ENCODE measurements around the gene KSR2.
"Not testable (repeated sequence)": the region's sequence is repeated elsewhere in the genome, so short reads cannot be mapped to it uniquely, and the experiment has no call there.

The KSR2 gene

DNA sequence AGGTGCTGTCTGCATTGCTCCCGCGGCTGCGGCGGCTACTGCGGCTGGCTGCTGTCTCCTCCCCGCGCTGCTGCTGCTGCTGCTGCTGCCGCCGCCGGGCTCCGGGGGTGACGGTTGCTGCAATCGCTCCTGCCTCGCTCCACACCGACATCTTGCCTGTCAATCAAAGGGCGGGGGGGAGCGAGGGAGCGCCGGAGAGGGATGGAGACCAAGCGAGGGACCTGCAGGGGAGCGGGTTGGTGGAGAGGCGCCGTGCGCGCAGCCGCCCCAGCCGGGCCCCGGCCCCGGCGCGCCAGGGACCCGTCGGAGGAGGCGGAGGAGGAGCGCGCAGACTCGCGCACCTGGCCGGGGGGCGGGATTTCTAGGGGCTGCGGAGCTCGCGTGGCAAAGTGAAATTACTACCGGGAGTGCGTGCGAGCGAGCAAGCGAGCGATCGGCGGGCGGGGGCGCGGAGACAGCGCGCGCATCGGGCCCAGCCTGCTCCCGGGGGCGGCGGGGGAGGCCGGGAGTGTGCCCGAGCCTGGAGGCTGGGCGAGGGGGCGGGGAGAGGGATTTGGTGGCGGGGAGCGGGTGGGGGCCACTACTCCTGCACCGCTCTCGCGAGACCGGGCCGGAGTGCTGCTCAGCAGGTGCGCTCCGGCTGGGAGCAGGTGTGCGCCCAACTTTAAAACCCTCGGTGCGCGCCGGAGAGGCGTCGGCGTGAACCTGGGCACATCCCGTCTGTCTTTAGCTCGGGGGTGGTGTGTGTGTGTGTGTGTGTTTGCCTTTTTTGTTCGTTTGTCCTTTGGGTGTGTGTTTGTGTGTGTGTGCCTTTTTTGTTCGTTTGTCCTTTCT is at the start of gene KSR2:
Gene KSR2 (minus strand): TSS at position 165 of the 834 bp plus-strand sequence. CDS start 735 bp downstream, outside the sequence.
- peak; percentile 38 for DNase-seq

DNA sequence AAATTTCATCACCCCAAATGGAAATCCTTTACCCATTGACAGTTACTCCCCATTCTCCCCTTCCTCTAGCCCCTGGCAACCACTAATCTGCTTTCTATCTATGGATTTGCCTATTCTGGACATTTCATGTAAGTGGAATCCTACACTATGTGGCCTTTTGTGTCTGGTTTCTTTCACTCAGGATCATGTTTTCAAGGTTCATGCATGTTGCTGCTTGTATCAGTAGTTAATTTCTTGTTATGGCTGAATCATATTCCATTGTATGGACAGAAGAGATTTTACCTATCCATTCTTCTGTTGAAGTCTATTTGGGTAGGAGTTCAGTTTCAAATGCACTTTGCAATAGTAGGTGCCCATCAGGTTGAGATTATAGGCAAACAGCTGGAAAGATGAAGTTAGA is 49.1 kb upstream of the KSR2 start:
- no peak for DNase-seq
- in situ Hi-C loops (cut with MboI; ENCODE audit: low pct_unique_long_range_greater_than_20kb, low sequenced_read_pairs): no loop called here

More for the DNA sequence above, at the start of gene KSR2:
- in situ Hi-C loops (cut with MboI; ENCODE audit: low pct_unique_long_range_greater_than_20kb, low sequenced_read_pairs): no loop called here

DNA sequence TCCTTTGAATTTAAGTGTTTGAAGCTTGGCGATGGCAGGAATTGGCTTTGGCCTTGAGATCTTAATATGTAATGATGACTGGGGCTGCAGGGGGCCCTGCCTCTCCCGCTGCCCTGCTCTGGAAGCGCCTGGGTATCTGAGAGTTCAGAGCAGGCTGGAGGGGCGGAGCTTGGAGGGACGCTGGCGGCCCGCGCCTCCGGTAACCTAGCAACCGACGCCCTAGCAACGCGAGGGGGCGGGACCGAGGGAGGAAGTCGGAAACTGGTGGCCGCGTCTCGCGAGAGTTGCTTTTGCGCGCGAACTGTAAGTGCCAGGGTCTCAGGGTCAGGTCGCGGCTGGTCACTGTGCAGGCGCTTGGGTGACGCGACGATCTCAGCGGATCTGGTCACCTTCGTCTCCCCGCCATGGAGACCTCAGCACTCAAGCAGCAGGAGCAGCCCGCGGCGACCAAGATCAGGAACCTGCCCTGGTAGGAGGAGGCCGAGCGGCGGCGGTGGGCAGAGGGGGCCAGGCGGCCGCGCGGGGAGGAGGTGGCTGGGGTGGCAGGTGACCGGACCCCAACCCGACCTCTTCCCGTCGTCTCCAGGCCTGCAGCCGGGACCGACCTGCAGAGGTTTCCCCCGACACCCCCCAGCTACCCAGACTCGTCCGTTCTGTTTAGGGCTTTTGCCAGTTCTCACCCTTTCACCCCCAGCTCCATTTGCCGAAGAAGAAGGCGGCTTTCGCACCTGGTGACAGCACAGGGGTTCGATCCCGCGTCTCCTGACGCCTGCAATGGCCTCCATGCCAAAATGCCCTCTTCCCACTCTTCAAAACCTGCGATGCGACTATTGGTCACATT is 47.9 kb upstream of the KSR2 start, which contains the start of gene RFC5:
Gene RFC5 (plus strand): TSS at position 280 of the 841 bp plus-strand sequence. CDS start 125 bp downstream, at position 405.
- DNase-seq: peak; percentile 97
- in situ Hi-C loops (cut with MboI; ENCODE audit: low pct_unique_long_range_greater_than_20kb, low sequenced_read_pairs): no loop called here

DNA sequence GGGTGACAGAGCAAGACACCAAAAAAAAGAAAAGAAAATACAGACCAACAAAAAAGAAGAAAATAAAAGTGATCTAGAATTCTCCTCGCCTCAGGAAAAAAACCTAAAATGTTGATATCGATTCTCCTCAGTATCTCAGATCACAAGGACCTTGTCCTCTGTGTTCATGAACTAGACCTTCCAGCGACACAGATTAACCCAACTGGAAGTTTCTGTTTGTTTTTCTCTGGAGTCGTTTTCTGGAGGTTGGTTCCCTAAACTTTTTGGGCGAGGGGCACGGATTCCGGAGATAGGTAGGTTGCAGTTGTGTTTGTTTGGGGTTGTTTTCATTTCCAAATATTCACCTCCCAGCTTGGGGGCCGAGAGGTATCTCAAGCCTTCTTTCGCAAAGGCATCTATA is 47.2 kb upstream of the KSR2 start:
- no peak for DNase-seq
- in situ Hi-C loops (cut with MboI; ENCODE audit: low pct_unique_long_range_greater_than_20kb, low sequenced_read_pairs): no loop called here

DNA sequence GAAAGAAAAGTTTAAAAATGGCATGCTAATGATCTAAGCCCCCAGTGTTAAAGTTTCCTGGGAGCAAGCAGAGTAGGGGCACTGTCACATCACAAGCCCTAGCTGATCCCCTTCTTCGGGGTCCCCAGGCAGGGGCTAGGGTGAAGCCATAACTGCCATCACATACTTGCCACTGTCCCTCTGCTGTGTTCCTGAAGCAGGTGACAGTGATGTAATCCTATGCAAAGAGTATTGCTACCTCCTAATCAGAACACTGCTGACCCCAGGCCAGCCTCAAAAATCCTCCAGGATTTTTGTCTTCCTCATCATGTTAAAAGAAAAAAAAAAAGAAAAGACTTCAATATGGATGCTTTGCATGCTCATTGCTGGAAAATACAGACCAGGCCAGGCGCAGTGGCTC is 46.5 kb upstream of the KSR2 start:
- in situ Hi-C loops (cut with MboI; ENCODE audit: low pct_unique_long_range_greater_than_20kb, low sequenced_read_pairs): no loop called here
- no peak for DNase-seq

DNA sequence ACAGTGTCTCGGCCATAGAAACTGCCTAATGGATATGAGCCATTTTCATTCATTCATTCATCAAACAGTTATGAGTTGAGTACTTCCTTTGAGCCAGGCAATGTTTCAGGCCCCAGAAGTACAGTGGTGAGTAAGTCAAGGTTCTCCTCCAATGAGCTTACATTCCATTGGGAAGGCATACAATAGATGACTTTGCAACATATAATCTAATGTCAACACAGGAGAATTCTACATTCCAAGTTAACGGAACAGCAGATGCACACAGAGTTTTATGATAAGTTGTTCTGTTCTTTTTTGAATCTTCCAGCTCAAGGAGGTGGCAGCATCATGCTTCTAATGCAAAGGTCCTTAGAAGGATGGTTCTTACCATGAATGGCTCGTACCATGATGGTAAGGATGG is 44.5 kb upstream of the KSR2 start:
- in situ Hi-C loops (cut with MboI; ENCODE audit: low pct_unique_long_range_greater_than_20kb, low sequenced_read_pairs): no loop called here
- DNase-seq: no peak

DNA sequence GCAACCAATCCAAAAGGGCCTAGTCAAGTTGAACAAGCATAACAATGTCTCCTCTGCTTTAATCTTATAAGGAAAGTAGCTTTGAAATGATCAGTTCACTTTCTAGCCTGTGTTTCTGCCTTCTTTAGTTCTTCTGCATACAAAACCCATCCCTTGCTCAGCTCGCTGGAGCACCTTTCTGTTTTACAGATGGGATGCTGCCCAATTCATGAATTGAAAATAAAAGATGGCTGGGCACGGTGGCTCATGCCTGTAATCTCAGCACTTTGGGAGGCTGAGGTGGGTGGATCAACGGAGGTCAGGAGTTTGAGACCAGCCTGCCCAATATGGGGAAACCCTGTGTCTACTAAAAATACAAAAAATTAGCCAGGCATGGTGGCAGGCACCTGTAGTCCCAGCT is 43.2 kb upstream of the KSR2 start:
- DNase-seq: no peak
- in situ Hi-C loops (cut with MboI; ENCODE audit: low pct_unique_long_range_greater_than_20kb, low sequenced_read_pairs): no loop called here

DNA sequence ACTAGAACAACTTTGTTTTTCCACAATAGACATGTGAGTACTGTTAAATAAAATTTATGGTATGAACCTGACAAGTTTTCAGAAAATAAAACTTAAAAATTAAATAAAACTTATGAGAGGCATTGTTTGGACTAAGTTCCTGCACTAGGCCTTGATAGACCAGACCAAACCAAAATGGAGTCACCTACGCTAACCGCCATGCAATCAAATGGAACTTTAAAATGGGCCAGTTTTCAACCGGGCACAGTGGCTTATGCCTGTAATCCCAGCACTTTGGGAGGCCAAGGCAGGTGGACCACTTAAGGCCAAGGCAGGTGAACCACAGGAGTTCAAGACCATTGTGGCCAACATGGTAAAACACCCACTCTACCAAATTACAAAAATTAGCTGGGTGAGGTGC is 42.6 kb upstream of the KSR2 start:
- in situ Hi-C loops (cut with MboI; ENCODE audit: low pct_unique_long_range_greater_than_20kb, low sequenced_read_pairs): no loop called here
- DNase-seq: no peak

DNA sequence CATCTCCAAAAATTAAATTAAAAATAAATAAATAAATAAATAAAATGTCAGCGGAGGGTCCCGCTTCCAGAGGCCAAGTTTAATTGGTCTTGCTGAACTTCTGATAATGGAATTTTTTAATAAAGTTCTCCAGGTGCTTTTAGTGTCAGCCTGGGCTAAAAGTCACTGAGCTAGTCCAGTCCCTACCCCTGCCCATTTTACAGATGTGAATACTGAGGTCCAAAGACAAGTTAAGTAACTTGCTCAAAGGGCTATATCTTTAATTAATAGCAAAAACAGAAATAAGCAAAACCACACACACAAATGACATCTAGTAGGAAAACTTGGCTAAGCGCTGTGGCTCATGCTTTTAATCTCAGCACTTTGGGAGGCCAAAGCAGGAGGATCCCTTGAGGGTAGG is 42.1 kb upstream of the KSR2 start:
- in situ Hi-C loops (cut with MboI; ENCODE audit: low pct_unique_long_range_greater_than_20kb, low sequenced_read_pairs): no loop called here
- no peak for DNase-seq

DNA sequence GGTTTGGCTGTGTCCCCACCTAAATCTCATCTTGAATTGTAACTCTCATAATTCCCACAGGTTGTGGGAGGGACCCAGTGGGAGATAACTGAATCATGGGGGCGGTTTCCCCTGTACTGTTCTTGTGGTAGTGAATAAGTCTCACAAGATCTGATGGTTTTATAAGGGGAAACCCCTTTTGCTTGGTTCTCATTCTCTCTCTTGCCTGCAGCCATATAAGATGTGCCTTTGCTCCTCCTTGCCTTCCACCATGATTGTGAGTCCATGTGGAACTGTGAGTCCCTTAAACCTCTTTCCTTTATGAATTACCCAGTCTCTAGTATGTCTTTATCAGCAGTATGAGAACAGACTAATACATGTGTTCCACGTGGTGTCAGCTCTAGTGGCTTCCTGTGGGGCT is 31.0 kb upstream of the KSR2 start:
- in situ Hi-C loops (cut with MboI; ENCODE audit: low pct_unique_long_range_greater_than_20kb, low sequenced_read_pairs): not testable (repeated sequence)

DNA sequence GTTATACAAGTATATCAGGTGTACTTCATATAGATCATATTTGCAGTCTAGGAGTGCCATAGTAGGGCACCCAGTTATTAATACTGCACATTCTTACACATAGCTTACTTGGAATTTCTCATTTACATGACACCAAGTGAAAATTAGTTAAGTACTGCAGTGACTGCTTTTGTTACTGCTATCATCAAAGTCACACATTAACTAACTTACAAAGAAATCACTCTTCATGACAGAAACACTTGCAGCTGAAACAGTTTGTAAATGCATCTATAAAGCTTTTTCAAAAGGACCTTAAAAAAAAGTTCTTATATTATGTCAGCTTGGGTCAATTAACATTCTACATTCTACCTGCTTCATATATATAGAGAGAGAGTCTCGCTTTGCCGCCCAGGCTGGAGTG is 29.9 kb upstream of the KSR2 start:
- no peak for DNase-seq
- in situ Hi-C loops (cut with MboI; ENCODE audit: low pct_unique_long_range_greater_than_20kb, low sequenced_read_pairs): no loop called here

More for the DNA sequence above, 31.0 kb upstream of the KSR2 start:
- not testable (repeated sequence) for DNase-seq

DNA sequence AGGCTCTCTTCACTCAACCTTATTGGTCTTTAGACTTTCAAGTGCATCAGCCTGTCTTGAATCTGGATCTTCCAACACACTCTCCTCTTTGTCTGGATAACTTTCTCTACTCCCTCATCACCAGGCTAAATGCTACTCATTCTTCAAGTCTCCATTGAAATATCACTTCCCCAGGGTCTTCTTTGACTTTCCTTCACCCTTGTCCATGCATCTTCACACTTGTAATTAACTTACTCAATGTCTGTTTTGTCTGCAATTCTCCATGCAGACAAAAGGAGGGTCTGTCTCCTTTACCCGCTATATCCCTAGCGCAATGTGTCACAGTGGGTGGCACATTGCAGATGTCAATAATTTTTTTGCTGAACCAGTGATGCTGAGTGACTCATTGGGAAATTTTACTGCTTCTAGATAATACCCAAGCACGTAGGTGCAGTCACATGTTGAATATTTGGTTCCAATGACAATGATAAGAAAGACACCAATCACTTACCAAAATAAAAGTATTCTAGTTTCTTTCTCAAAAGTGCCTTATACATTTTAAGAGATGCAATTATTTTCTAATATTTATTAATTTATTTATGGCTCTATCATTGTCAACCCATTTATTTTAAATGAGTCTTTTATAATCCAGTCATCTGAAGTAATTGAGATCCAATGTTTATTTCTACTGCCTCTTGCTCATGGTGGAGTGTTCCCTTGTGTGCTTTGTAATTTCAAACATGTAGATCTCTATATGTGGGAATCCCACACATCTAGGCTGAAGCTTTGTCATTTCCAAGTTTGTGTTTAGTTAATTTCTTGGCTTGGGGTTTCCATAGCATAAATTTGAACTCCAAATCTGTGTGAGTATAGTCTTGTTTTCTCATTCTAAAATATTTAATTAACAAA is 26.0 kb upstream of the KSR2 start:
- DNase-seq: no peak
- in situ Hi-C loops (cut with MboI; ENCODE audit: low pct_unique_long_range_greater_than_20kb, low sequenced_read_pairs): no loop called here

DNA sequence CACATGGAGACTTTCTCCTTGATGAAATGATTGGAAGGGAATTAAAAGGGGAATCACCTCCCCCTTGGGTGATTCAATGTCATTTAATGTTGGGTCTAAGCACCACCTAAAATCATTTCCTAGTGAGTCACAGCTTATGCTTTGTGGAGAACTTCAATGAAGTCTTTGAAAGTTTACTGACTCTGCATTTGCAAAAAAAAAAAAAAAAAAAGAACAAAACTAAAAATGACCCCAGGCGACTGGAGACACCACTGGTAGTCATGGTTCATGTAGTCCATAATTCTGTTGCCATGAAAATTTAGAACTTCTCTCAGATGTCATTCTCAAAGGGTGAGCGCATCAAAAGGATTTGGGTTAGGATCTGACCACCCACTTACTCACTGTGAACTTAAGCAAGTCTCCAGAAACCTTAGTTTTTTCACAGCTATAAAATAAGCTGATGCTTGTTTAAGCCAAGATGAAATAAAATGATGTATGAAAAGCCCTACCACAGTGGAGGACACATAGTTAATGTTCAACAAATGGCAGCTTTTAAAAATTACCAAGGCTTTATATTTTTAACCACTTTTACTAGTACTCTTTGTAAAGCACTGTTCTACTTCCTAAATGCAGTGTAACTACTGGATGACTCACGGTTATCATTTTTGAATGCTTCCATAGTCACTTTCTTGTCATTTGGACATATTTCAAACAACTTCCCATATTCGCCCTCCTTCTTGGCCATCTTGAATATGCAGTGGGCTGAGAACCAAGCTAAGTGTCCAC is 18.1 kb upstream of the KSR2 start:
- in situ Hi-C loops (cut with MboI; ENCODE audit: low pct_unique_long_range_greater_than_20kb, low sequenced_read_pairs): no loop called here
- no peak for DNase-seq

DNA sequence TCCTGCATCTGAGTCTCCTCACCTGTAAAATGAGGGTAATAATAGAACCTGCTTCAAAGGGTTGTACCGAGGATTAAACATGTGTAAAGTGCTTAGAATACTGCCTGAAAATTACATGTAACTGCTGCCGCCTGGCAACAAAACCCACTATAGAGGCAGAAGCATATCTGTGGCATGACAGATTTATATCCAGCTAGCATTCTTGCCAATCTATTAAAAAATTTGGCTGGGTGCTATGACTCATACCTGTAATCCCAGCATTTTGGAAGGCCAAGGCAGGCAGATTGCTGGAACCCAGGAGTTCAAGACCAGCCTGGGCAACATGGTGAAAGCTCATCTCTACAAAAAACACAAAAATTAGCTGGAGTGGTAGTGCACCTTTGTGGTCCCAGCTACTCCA is 16.4 kb upstream of the KSR2 start:
- DNase-seq: no peak
- in situ Hi-C loops (cut with MboI; ENCODE audit: low pct_unique_long_range_greater_than_20kb, low sequenced_read_pairs): no loop called here

DNA sequence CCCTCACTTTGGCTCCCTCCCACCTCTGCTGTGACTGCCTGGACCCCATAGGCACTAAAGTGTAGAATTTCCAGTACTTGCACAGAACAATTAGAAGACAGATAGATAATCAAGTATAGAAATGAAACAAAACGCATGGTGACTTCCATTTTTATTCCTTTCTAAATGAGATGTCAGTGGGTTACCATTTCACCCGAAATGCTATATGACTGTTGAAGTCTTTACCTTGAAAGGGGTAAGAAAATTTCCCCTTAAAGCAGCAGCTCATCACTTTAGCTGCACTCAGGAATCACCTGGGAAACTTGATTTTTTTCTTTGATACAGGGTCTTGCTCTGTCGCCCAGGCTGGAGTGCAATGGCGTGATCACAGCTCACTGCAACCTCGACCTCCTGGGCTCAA is 12.5 kb upstream of the KSR2 start:
- DNase-seq: no peak
- in situ Hi-C loops (cut with MboI; ENCODE audit: low pct_unique_long_range_greater_than_20kb, low sequenced_read_pairs): no loop called here

DNA sequence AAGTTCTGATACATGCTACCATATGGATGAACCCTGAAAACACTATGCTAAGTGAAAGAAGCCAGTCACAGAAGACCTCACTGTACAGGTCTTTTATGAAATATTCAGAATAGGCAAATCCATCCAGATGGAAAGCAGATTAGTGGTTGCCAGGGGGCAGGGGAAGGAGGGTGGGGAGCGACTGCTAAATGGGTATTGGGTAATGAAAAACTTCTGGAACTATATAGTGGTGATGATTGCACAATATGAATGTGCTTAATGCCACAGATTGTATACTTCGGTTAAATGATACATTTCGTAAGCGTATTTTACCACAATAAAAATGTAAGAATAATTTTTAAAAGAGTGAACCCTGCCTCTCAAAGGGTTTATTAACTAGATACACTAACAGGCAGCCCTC is 11.8 kb upstream of the KSR2 start:
- no peak for DNase-seq
- in situ Hi-C loops (cut with MboI; ENCODE audit: low pct_unique_long_range_greater_than_20kb, low sequenced_read_pairs): no loop called here

DNA sequence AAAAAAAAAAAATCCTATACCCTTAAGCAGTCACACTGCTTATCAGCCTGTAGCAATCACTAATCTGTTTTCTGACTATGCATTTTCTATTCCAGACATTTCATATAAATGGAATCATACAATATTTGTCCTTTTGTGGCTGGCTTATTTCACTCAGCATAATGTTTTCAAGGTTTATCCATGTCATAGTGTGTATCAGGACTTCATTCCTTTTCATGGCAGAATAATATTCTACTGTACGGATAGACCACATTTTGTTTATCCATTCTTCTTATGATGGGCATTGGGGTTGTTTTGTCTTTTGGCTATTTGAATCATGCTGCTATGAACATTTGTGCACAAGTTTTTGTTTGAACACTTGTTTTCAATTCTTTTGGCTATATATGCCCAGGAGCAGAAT is 8.6 kb upstream of the KSR2 start:
- in situ Hi-C loops (cut with MboI; ENCODE audit: low pct_unique_long_range_greater_than_20kb, low sequenced_read_pairs): no loop called here
- DNase-seq: no peak

DNA sequence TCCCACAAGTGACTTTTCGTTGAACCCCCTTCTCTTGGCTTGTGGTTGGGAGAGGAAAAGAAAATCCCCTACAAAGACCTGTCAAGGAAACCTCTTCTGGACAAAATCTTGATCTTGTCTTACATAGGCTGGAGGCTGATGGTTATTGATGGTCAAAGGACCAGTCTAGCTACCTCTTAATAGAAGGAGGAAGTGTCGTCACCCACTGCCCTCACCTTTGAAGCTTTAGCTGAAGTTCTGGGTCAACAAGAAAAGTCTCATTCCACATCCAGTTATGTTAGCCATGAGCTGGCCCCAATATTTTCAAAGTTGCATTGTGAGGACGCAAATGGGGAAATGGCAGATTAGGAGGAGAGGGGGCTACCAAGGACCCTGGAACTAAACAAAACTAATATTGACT is 6.2 kb upstream of the KSR2 start:
- DNase-seq: no peak
- in situ Hi-C loops (cut with MboI; ENCODE audit: low pct_unique_long_range_greater_than_20kb, low sequenced_read_pairs): no loop called here

DNA sequence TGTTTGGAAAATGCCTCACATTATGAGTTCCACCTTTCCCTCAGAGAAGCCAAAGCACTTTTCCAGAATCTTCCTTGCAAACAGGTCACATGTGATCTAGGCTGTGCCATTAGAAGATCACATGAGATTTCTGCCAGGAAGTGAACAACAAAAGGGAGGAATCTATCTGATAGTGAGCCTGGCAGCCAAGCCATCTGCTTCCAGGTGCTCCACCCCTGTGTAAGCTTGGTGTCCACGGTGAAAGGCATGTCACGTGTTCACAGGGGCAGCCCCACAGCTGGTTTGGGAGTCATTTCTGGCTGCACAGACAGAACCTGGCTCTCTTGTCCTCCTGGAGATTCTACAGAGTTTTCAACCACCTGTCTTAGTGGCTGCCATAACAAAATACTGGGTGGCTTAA is 3.5 kb upstream of the KSR2 start:
- in situ Hi-C loops (cut with MboI; ENCODE audit: low pct_unique_long_range_greater_than_20kb, low sequenced_read_pairs): no loop called here
- no peak for DNase-seq
